Skin of body (tissue), 2 donors: Measurements from ENCODE around the gene CMTM1. TPM values are rescaled to one million over a fixed set of nuclear protein-coding genes. Genes with fewer than 3 reads are reported as not detected.

Experiments used
- DNase-seq: peaks from one replicate; lab custom pipeline; 2025; lab: John Stamatoyannopoulos, UW
- total RNA-seq: library from RNA; depleted of rRNA; stranded (reverse); fragments of >200 nt; gene quantifications from one replicate; pipeline ENCODE4 v1.2.3, GENCODE V29; 2014

The CMTM1 gene, protein sequence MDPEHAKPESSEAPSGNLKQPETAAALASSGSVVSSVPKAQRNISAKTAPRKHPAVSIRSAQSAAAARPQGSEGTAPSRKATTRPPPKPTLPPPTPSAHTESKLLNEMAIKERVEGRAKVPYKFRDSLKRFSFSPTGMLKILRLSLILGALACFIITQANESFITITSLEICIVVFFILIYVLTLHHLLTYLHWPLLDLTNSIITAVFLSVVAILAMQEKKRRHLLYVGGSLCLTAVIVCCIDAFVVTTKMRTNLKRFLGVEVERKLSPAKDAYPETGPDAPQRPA
- total RNA-seq = 2.0 TPM

DNA sequence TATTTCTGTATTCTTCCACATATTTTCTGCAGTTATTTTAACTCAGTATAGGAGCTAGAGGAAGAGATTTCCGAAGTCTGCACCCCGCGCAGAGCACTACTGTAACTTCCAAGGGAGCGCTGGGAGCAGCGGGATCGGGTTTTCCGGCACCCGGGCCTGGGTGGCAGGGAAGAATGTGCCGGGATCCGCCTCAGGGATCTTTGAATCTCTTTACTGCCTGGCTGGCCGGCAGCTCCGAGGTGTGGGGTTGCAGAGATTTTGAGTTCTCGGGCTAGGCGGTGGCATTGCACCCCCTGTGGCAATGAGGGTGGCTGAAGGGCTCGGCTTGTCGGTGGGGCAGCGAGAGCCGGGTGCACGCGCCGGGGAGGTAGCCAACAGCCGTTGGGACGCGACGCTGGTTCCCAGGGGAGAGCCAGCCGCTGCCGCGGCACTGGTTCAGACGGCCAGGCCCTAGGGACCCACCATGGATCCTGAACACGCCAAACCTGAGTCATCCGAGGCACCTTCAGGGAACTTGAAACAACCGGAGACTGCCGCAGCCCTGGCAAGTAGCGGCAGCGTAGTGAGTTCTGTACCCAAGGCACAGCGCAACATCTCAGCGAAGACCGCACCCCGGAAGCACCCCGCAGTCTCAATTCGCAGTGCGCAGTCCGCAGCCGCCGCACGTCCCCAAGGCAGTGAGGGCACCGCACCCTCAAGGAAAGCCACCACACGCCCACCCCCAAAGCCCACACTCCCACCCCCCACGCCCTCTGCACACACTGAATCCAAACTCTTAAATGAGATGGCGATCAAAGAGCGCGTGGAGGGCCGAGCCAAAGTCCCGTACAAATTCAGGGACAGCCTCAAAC is at the start of gene CMTM1:
Gene CMTM1 (plus strand): TSS at position 389 of the 851 bp plus-strand sequence. CDS start 75 bp downstream, at position 464.
- no peak for DNase-seq

DNA sequence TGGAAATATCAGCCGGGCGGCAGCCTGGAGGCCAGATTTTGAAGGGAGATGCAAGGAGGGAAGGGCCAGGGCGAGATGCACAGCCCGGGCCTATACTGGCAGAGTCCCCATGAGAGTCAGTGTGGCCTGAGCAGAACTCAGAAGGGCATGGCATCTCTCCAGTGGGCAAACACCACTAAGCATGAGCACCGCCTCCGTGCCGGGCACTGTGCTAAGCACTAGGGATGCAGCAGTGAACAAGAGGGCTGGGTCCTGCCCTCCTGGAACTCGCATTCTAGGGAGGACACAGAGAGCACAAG is 49.8 kb upstream of the CMTM1 start:
- DNase-seq = no peak

DNA sequence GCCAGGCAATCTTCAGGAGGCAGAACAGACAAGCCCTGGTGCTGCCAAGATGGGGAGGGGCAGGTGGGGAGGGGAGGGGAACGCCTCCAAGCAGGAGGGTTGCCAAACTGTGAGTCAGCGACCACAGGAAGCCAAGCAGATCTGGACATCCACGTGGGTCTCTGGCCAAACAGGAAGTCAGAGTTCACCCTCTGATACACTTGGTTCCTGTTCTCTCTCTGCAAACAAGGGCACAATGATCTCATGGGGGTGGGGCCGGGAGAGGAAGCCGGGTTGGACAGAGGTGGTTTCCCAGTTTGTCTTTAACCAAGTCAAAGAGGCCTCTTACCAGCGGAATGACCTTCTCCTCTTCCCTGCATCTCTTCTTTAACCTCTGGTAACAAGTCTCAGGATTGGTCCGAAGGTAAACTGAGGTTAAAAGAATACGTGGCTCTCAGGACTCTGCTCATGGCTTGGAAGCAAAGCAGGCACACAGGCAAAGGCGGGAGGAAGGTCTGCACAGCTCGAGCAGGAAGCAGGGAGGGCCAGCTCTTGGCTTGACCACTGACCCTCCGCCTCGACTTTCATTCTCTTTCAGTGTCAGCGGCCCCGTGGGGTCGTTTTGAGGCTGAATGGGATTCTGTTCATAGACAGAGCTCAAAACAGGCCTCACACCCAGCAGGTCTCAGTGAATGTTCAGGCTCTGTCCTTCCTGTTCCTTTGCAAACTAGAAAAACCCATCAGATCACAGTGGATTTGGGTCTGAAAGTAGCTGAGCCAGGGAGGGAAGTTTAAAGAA is 49.2 kb upstream of the CMTM1 start:
- peak; percentile 91 for DNase-seq

DNA sequence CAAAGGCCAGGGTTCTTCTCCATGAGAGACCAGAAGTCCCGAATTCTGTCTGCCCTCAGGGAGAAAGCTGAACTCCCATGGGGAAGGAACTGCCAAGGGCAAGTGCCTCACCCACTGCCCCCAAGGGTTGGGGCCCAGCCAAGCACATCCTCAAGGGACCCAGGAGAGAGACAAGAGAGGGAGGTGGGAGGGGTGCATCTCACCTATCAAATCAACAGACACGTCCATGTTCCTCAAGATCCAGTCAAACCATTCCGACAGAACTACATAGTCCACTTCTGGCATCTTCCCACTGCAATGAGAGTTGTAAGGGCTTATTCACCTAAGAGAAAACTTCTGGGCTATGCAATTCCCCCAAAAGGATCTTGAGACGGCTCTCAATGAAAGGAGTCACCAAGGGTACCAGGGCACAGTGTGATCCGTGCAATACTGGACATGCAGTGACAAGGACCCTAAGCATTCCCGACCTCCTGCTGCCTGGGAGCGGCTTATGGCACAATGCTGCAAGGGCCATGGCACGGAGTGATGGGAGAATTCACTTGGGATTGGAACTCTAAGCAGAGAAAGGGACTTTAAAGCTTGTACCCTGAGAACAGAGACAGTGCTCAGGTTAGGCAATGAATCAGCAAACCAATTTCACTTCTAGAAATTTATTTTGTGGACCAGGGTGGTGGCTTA is 48.5 kb upstream of the CMTM1 start:
- DNase-seq = no peak

DNA sequence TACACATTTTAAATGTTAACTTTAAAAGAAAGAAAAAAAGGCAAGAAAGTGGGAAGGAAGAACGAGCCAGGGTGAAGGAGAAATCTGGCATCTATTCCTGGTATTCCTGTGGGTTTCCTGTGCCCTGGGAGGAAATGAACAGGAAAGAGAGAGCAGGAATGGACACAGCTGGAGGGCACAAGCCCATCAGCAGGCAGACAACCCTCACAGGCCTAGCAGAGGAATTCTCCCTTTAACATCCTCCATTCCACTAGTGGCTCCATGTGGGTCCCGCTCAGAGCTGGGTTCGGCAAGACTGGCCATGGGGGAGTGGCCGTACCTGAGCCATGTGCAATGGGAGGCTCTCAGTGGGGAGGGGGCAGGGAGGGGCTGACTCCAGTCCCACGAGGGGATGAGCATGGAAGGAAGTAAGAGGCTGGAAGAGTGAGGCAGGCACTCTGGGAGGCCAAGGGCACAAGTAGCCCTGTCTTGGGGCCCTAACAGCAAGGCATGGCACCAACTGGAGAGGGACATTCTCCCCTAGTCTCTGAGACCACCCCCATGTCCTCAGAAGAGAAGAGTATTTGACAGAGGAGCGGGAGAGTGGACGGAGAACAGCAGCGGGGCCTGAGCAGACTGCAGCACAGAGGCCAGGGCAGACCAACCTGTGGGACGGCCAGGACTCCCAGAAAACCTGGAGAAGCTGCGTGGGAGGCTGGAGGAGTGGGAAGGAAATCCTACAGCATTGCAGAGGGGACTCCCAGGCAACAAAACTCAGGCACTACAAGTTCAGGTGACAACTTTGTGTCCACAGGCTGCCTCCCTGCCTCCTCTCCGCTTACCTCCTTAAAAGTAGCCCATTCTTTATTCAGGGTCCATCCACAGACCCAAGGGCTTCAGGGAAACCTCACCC is 46.5 kb upstream of the CMTM1 start:
- DNase-seq = no peak

DNA sequence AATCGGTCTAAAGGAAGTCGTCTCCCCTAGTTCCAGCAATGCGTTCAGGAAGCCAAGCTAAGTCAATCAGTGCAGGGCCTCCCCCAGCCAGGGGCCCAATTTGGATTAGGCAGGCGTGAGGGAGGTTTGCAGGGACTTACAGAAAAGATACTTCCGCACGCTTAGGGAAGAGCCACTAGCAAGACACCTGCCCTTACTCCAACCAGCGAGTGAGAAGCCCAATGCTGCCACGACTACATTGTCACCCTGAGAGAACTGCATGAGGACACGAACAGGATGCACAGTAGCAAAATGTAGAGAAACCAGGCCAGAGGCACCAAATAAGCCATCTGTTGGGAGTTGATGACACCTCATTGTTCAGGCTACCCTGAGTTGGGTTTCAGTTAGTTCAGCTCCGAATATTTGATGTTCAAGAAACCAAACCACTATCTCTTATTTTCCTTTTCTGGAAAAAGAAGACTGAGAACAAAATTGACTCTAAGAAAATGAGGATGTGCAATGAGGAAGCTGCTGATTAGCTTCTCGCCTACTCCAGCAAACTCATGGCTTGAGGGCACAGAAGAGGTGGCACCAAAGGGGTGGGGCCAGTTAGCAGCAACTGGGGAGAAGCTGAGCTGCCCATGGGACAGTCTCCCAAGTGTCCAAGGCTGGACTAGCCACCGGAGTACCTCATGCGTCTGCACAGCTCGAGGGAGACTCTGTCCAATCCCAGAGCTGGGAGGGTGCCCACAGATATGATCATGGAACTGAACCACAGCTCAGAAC is 45.7 kb upstream of the CMTM1 start:
- no peak for DNase-seq

DNA sequence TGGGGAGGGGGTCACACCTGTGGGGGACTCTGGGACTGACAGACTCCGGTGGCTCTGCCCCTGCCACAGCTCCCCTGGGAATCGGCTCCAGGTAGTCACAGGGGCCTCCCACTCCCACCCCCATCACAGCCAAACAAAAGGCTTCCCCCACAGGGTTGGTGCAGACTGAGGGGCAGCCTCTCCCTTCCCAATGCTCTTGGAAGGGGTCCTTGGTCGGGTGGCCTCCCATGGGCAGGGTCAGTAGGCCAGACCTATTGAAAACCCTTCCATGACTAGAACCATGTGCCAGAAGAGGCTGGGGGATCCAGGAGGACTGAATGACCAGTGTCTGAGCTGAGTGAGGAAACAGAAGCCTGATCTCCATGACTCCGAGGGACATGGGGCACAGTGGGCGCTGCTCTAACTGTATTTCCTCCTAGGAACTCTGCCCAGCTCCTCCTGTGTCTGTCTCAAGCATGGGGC is 45.0 kb upstream of the CMTM1 start:
- no peak for DNase-seq

DNA sequence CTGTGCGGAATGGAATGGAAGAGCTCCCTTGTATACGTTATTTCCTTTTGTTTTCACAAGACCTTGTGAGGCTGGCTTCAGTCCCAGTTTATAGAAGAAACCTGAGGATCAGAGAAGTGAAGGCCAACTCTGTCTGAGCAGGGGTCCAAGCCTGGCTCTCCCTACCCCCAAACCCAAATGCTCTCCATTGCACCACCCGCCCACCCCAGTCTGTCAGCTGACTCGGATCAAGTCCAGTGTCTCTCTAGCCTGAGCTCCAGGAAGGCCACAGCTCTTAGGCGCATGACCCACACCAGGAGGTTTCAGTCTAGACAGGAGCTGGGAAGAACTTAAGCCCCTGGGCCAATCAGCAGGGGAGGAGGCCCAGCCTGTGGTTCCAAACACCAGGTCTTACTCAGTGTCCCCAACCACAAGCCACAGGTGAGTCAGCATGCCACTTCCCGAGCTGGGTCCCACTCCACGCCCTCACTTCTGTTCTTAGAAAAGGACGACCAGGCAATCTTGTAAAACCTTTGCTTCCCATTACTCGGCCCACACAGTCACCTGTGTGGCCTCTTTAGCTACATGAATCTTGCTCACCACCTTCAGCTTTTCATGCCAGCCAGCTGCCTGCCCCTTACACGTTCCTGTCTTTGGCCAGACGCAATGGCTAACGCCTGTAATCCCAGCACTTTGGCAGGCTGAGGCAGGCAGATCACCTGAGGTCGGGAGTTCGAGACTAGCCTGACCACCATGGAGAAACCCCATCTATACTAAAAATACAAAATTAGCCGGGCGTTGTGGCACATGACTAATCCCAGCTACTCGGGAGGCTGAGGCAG is 44.1 kb upstream of the CMTM1 start:
- DNase-seq = no peak

DNA sequence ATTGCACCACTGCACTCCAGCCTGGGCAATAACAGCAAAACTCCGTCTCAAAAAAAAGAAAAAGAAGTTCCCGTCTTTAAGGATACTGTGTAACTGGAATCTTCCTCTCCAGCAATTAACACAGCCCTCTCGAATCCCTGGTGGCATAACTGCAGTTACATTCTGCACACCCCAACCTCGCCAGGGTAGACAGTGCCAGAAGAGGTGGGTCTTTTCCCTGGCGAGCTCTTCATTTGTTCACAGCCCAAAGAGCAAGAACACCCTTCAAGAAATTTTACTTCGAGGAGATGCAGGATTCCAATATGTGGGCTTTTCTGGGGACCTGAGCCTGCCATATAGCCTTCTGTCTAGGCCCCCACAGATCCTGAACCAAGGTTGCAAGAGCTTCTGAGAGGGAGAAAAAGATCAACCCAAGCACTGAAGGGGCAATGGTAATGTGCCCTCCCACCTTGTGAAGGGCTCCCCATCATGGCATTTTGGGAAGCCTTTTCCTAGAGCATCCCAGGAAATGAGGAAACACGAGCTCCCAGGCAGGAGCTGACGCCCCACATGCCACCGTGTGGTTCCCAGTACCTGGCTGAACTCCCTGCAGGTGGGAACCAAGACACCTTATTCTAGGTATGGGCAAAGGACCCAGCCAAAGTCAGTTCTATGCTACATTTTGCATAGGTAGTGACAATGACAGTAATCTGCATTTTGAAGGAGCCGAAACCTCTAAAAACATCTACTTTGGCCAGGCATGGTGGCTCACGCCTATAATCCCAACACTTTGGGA is 43.2 kb upstream of the CMTM1 start:
- no peak for DNase-seq

DNA sequence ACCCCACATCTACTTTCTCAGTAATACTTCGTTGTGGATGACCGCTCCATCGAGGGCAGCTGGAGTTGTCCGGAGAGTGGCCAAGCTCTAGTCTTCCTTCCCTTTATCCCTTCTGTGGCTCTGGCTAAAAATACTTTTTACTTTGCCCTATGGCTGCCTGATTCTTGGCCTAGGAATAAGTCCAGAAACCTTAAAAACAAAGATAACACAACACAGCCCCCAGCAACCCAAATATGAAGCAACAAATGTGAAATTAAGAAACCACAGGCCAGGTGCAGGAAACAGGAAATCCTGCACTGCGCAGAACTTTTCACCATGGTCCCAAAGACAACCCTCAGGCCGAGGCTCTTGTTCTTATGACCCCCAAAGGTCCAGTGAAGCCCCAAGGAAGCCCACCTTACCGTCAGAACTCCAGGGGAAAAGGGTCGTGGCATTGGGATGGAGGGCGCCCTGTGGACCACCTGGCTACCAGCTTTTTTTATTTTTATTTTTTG is 42.3 kb upstream of the CMTM1 start:
- DNase-seq = no peak

DNA sequence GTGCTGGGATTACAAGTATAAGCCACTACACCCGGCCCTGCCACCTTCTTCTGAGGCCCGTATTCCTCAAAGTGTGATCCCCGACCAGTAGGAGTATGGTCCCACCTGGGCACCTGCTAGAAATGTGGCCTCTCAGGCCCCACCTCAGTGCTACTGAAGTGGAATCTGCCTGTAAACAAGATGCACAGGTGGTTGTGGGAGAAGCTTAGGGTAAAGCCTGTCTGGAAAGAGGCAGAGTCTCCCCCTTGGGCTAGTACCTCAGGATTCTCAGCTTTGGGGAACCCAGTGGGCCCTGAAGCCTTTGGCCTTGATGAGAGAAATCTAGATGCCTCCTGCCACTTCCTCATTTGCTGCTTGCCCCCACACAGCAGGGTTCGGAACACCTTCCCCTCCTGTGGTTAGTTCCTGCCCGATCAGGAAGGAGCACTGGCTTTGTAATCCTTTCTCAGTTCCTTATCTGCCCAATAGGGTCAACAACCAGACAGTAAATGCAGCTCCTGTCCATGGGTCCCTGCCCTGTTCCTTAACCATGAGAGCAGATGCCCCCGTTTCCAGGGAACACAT is 41.6 kb upstream of the CMTM1 start:
- DNase-seq = no peak

DNA sequence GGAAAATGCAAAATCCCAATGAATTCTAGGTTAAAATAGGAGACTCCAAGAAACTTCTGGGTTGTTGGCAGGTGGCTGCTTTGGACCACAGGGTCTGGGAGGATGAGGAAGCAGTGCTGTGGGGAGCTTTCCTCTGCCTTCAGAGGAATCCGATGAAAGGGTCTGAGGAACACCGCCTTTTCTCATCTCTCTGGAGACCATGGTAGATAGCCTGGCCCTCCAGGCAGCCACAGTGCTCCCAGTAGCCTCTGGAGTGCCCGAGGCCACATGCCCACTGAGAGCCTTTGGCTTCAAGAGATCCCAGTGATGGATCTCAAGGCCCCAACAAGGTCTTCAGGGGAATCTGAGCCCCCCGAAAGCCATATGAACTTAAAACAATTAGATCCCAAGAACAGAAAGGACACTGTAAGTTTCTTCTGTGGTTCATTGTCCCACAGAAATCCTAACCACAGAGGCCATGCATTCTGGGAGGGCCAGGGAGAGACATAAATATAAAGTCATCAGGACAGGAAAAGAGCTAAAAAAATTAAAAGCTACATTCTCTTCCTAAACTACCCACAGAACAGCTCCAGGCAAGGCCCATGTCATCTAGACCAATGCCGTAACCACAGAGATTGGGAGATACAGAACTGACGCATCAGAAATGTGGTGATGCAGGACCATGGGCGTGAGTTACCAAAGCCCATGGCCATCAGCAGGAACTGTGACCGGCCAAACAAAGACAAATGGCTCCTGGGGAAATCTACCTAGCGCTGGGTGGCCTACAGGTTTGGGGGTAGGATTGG is 40.7 kb upstream of the CMTM1 start:
- DNase-seq = no peak

DNA sequence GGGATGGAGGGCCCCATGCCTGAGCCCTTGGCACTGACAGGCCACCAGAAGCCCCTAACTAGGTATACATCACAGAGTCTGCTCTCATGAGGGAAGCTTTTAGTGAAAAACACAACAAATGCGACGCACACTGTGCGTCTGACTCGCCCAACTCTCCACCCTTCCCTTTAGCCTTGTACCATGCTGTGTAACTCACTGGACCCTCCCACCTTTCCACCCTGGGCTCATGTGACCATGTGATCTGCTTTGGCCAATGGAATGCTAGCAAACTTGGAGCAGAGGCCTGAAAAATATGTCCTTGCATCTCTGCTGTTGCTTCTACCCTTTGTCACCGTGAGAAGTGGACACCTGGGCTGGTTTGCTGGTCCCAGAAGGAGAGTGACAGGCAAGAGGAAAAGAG is 37.9 kb upstream of the CMTM1 start:
- no peak for DNase-seq

DNA sequence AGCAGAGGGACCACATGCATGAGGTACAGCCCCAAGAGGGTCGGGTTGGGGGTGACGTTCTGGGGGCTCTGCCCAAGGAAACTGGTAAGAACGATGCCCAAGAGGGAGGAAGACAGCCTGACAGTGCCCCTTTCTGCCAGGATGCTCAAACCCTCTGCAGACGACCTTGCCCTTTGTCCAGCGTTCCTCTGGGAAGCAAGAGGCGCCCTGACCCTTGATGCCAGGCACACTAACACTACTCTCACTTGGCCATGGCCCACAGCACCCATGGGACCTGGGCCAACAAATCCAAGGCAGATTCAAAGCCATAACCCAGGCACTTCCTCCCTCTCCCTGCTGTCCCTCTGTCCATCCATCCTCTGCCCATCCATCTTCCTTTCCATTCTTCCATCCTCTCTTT is 36.8 kb upstream of the CMTM1 start:
- no peak for DNase-seq

DNA sequence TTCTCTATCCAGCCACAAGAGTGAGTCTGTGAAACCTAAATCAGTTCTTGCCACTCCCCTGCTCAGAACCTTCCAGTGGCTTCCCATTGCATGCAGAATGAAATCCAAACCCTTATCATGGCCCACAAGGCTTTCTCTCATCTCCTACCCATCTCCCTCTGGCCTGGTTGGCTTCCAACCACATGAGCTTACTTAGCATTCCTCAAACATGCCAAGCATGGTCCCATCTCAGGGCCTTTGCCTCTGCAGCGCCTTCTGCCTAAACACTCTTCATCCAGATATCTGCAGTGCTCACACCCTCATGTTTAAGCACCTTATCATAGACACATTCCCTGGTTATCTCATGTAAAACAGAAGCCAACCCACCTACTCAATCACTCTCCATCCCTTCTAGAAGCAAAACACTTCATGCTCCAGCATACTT is 31.9 kb upstream of the CMTM1 start:
- DNase-seq = no peak

DNA sequence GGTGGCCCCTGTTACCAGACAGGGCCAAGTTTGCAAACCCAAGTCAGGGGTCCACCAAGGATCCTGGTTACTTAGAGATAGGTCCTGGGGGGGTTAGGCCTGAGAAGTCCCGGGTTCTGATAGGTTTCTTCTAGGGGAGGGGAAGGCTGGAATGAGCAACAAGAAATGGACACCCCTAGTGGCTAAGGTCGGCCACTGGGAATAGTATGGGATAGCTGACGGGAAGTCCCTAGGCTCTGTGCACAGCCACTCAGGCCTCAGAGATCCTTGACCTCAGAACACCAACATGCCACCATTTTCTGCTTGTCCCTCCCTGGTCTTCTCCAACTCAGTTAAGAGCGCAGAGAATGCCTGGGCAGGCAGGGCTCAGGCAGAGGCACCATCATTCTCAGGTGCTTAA is 29.7 kb upstream of the CMTM1 start:
- no peak for DNase-seq

DNA sequence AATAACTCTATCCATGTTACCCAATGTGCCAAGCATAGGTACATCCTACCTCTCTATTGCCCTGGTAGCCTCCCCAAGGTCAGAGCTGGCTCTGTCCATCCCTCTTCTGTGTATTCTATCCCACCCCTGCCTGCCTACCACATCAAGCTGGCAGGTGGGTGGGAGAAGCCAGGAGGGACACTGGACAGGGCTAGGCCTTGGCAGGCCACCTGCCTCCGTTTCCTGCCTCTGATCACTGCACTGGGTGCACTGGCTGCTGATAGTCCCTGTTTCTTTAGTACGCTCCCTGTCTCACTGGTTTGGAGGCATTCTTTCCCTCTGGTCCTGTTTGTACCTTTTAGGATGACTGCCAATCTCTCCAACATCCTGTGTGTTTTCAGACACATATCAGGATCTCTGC is 29.0 kb upstream of the CMTM1 start:
- DNase-seq = no peak
